Lower leg skin (tissue), 4 donors: ENCODE results near the gene ZNF492. TPM values are rescaled to one million over a fixed set of nuclear protein-coding genes. Genes with fewer than 3 reads are reported as not detected.
"Not testable (repeated sequence)": the region's sequence is repeated elsewhere in the genome, so short reads cannot be mapped to it uniquely, and the experiment has no call there.

Experiments
- DNase-seq, 2 donors: peaks; one replicate each; pipeline ENCODE4 v3.0.0-alpha.2; 2019; ENCODE audit warnings: low spot score in 2 of 2
- H3K4me3 ChIP-seq: fragments of 200-600 bp; sonication (generic); 2 replicates; pipeline ENCODE4 v1.5.1; 2017; ENCODE audit warnings: mild to moderate bottlenecking, low read depth; ENCODE audit not compliant: poor library complexity, severe bottlenecking
- CTCF ChIP-seq, 3 donors: fragments of 450-650 bp; IDR thresholded peaks; one replicate each; pipeline ENCODE4 v1.5.1; 2016; ENCODE audit warnings: antibody characterized with exemption in 3 of 3, mild to moderate bottlenecking in 3 of 3, moderate library complexity in 2 of 3
- POLR2A ChIP-seq, 2 donors: fragments of 450-650 bp; IDR thresholded peaks; one replicate each; pipeline ENCODE4 v1.6.1; 2016 to 2017; ENCODE audit warnings: antibody characterized with exemption in 2 of 2, mild to moderate bottlenecking in 1 of 2, moderate library complexity in 1 of 2
- WGBS, 2 donors: methylation state at CpG; one replicate each; pipeline ENCODE4 v1.1.5; 2018; 5-methylcytosine and 5-hydroxymethylcytosine counted together
- intact Hi-C: fragments of 100-400 bp; cut with DNase I; formaldehyde crosslinking; loops from one replicate; pipeline ENCODE4 v1.15.0; 2023; ENCODE audit warnings: low total_unique reads
- total RNA-seq, 4 donors: library from RNA; depleted of rRNA; stranded (reverse); fragments of >200 nt; gene quantifications; one replicate each; pipeline ENCODE4 v1.1.0, GENCODE V29; 2016

The ZNF492 gene
- total RNA-seq, 4 donors from 2014 or later = 0.08 to 0.84 (median 0.23) TPM

GRCh38 chr19:22610121-22610520 lies 24.0 kb upstream of the ZNF492 start:
- TF ChIP-seq CTCF (IDR thresholded peaks at IDR 0.05) = no peak
- TF ChIP-seq POLR2A (IDR thresholded peaks at IDR 0.05) = no peak
- DNase-seq = peak in 1 of 2 donors; percentile 74
- intact Hi-C loops = no loop called here
- WGBS, 2 donors = 52 to 72% methylated on average over 2 of the region's 2 CpGs
- H3K4me3 ChIP-seq = no peak overlapping the region

- 56 to 60% methylated on average over 1 of the region's 1 CpG for WGBS, 2 donors
- DNase-seq = peak in 1 of 2 donors; percentile 57
- no peak overlapping the region for H3K4me3 ChIP-seq
- intact Hi-C loops = no loop called here
- TF ChIP-seq CTCF (IDR thresholded peaks at IDR 0.05) = no peak
- no peak for TF ChIP-seq POLR2A (IDR thresholded peaks at IDR 0.05)
Observed at GRCh38 chr19:22612316-22612715, 21.8 kb upstream of the ZNF492 start.

- DNase-seq = no peak
- no peak for TF ChIP-seq CTCF (IDR thresholded peaks at IDR 0.05)
- intact Hi-C loops = no loop called here
- WGBS, 2 donors = 77 to 88% methylated on average over 12 of the region's 12 CpGs
- no peak overlapping the region for H3K4me3 ChIP-seq
Observed at GRCh38 chr19:22616659-22617058, 17.5 kb upstream of the ZNF492 start.

GRCh38 chr19:22617181-22617580 lies 16.9 kb upstream of the ZNF492 start:
- 82 to 85% methylated on average over 7 of the region's 7 CpGs for WGBS, 2 donors
- peak in 1 of 2 donors; percentile 40 for DNase-seq
- H3K4me3 ChIP-seq, intact Hi-C loops: not testable (repeated sequence)

GRCh38 chr19:22617614-22618320 lies 16.4 kb upstream of the ZNF492 start:
- 47 to 48% methylated on average over 17 to 26 of the region's 44 CpGs for WGBS, 2 donors
- DNase-seq = peak in 1 of 2 donors; percentile 58
- no peak for TF ChIP-seq POLR2A (IDR thresholded peaks at IDR 0.05)
- no peak for TF ChIP-seq CTCF (IDR thresholded peaks at IDR 0.05)
- intact Hi-C loops = no loop called here
- no peak overlapping the region for H3K4me3 ChIP-seq

GRCh38 chr19:22619371-22619770 lies 14.8 kb upstream of the ZNF492 start:
- no peak overlapping the region for H3K4me3 ChIP-seq
- DNase-seq = peak in 1 of 2 donors; percentile 68
- 44 to 57% methylated on average over 4 of the region's 4 CpGs for WGBS, 2 donors
- TF ChIP-seq CTCF (IDR thresholded peaks at IDR 0.05) (no peak), POLR2A (IDR thresholded peaks at IDR 0.05) (no peak)
- intact Hi-C loops = no loop called here
